ACHN (cell line): ENCODE results near the gene CDK7.

Experiments
- DNase-seq: peaks from one replicate; pipeline ENCODE4 v3.0.0-alpha.2; 2015
- in situ Hi-C: cut with HindIII; loops from 2 replicates; pipeline ENCODE4 v1.10.0; 2017; ENCODE audit warnings: low sequenced_read_pairs, low pct_ligation_motif_present, low pct_unique_long_range_greater_than_20kb

CDK7 gene

DNA sequence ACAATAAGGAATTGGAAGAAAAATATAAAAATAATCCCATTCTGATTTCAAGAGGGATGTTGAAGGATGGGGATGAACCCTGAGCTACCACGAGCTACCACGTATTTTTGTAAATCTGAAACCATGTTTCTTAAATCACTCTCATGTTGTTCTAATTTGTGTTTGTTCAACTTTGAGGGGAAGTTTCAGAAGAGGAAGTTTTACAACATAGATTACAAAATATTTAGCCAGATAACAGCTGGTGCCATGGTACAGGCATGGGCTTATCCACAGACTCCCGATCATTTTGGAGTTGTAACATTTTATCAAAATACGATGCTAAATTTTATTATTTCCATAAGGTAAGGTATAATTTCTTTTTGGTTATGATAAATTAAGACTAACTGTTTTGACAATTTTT, 82.7 kb downstream of the CDK7 start:
- in situ Hi-C loops: no loop called here
- DNase-seq: no peak

DNA sequence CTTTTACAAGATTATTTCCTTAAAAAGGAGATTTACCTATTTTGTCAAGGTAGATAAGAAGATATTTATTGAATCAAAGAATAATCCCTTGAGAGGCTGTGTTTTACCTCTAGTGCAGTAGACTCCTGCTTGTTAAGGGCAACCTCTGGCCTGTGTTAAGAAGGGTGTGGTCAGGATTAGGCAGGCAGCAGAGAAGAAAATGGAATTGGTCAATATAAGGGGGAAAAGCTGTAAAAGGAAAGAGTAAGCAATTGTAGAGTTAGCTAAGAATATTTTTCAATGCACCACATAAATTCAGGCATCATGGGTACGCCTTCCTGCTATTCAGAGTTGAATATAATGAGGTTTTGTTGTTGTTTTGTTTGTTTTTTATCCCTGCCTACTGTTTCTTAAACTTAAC, 91.7 kb downstream of the CDK7 start:
- no peak for DNase-seq
- in situ Hi-C loops: no loop called here
